ENCODE measurements around the gene ATAD3B.

ATAD3B gene

DNA sequence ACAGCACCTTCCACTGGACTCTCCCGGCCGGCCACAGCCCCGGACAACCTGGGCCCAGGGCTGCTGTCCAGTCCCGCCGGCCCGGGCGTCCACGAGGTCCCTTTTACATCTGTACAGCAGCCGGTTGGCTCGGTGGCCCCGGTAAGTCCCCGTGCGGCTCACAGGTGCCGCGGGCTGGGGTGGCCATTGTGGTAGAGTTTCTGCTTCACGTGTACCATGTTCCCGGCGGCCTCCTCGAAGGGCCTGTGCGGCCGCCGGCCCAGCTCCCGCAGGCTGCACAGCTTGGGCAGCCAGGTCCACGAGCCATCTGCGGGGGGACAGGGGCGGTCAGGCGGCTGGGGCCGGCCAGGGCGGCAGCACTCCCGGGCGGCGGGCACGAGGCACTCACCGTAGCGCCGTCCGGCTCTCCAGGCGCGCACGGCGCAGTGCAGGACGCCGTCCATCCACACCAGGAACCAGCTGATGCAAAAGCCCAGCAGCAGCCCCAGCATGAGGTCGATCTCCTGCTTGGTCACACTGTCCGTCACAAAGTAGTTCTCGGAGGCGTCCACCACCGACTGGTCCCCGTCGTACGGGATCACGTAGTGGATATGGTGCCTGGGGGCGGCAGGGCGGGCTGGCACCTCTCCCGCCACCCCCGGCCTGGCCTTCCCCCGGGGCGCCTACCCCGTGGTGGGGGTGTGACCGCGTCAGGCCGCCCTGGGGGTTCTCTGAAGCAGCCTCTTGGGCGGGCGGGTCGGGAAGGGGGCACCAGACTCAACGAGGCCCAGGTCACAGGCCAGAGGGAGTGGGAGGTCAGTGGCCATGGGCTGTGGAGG, 63.8 kb downstream of the ATAD3B start:
- no peak for DNase-seq (ENCODE audit: low read depth)
- H3K4me3 ChIP-seq (ENCODE audit: low read length): no peak overlapping the region
- TF ChIP-seq, protein P1, sequence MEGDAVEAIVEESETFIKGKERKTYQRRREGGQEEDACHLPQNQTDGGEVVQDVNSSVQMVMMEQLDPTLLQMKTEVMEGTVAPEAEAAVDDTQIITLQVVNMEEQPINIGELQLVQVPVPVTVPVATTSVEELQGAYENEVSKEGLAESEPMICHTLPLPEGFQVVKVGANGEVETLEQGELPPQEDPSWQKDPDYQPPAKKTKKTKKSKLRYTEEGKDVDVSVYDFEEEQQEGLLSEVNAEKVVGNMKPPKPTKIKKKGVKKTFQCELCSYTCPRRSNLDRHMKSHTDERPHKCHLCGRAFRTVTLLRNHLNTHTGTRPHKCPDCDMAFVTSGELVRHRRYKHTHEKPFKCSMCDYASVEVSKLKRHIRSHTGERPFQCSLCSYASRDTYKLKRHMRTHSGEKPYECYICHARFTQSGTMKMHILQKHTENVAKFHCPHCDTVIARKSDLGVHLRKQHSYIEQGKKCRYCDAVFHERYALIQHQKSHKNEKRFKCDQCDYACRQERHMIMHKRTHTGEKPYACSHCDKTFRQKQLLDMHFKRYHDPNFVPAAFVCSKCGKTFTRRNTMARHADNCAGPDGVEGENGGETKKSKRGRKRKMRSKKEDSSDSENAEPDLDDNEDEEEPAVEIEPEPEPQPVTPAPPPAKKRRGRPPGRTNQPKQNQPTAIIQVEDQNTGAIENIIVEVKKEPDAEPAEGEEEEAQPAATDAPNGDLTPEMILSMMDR (IDR thresholded peaks at IDR 0.05; ENCODE audit: insufficient read depth, low read depth, low read length, missing control alignments): no peak

DNA sequence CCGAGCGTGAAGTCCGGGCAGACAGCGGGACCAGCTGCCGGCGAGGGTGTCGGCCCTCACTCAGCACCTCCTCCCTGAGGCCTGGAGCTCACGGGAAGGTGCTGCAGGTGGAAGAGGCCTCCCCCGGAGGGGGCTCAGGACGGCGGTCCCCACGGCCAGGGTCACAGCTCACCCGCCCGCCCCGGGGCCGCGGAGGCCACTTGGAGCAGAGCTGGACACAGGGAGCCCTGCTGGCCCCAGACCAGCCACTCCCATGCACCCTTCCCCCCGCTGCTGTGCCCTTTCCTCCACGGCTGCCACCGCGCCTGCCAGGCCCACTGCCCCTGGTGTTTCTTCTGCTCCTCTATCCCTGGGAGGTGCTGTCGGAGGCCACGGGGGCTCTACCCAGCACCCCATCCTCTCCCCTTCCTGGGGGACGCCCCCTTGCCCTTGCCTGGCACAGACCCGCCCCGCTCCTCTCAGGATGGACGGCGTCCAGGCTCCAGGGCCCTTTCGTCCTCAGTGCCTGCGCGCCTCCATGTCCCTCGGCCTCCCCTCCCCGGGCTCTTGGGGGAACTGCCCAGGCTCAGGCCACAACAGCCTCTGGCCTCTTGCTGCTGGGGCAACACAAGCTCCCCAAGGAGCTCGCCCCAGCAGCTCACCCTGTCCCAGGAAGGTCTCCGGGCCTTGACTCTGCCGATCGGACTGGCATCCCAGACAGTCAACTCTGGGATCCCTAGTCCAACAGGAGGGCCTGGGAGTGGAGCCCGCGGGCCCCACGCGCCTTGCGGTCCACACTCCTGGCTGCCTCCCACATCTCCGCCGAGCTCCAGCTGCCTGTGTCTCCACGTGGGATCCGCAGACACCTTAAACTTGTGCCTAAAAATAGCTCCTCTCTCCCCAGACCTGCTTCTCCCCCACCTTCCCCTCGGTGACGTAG, 64.7 kb downstream of the ATAD3B start:
- no peak overlapping the region for H3K4me3 ChIP-seq (ENCODE audit: low read length)
- TF ChIP-seq, protein P1 (IDR thresholded peaks at IDR 0.05; ENCODE audit: insufficient read depth, low read depth, low read length, missing control alignments): no peak
- no peak for DNase-seq (ENCODE audit: low read depth)

- H3K4me3 ChIP-seq (ENCODE audit: low read length): no peak overlapping the region
- DNase-seq (ENCODE audit: low read depth): no peak
- TF ChIP-seq, protein P1 (IDR thresholded peaks at IDR 0.05; ENCODE audit: insufficient read depth, low read depth, low read length, missing control alignments): no peak
Observed at GRCh38 chr1:1536938-1537546, 65.5 kb downstream of the ATAD3B start.

DNA sequence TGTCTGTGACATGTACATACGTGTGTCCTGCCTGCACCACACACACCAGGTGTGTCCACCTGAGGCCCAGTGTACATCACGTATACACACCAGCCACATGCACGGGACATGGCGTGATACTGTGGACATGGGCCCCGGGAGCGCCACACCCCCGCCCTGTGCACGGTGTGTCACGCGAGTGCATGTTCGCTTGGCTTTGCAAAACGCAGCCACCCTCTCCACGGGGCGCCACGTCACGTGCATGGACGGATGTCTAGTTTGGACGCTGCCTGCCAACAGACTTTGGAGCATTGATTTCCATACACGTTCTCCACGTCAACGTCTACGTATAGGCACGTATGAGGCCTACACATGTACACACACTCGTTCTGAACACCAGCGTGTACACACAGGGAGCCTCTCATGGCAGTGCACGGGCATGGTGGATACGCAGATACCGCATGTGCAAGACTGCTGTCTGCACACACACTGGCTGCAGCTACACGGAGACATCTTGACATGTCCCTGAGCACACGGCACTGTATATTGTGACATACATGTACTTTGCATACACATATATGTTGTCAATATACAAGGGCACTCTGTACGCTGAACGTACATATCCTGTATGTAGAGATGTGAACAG, 66.2 kb downstream of the ATAD3B start:
- TF ChIP-seq, protein P1 (IDR thresholded peaks at IDR 0.05; ENCODE audit: insufficient read depth, low read depth, low read length, missing control alignments): no peak
- no peak for DNase-seq (ENCODE audit: low read depth)
- no peak overlapping the region for H3K4me3 ChIP-seq (ENCODE audit: low read length)

GRCh38 chr1:1538334-1538733, 66.8 kb downstream of the ATAD3B start:
- DNase-seq (ENCODE audit: low read depth): no peak
- no peak overlapping the region for H3K4me3 ChIP-seq (ENCODE audit: low read length)
- TF ChIP-seq, protein P1 (IDR thresholded peaks at IDR 0.05; ENCODE audit: insufficient read depth, low read depth, low read length, missing control alignments): no peak

DNA sequence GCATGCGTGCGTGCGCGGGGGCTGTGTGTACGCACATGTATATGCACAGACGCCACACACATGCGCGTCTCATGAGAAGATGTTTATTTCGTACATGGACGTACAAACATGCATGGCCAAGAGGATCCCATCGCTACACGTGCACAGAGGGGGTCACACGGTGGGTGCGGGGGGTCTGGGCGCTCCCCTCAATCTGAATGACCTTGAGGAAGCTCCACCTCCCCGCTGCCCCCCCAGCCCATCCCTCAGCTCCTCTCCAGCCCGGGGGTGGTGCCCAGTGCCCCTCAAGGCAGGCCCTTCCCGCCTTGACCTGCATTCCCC, 67.4 kb downstream of the ATAD3B start:
- TF ChIP-seq, protein P1 (IDR thresholded peaks at IDR 0.05; ENCODE audit: insufficient read depth, low read depth, low read length, missing control alignments): no peak

More for the DNA sequence above, 67.4 kb downstream of the ATAD3B start:
- DNase-seq (ENCODE audit: low read depth): no peak
- no peak overlapping the region for H3K4me3 ChIP-seq (ENCODE audit: low read length)
